H1 (cell line): ENCODE measurements around the gene MMP17. TPM values are rescaled to one million over a fixed set of nuclear protein-coding genes. Genes with fewer than 3 reads are reported as not detected.

Source experiments
- CTCF ChIA-PET: fragments of 300-600 bp; sonication (Branson Sonifier 250); formaldehyde crosslinking; loops from one replicate; lab custom pipeline; 2021; ENCODE audit not compliant: partially characterized antibody; lab: Charles Lee
- POLR2A ChIA-PET: fragments of 300-600 bp; sonication (Branson Sonifier 250); formaldehyde crosslinking; loops from one replicate; lab custom pipeline; 2021; ENCODE audit warnings: inconsistent platforms; ENCODE audit not compliant: partially characterized antibody; lab: Charles Lee
- DNase-seq, 2 experiments: peaks; one replicate each; pipeline versions ENCODE4 v3.0.0 to v3.0.0-alpha.2; 2010 to 2022; ENCODE audit warnings: low spot score in 2 of 2, low read depth in 1 of 2, mixed read lengths in 1 of 2
- FAIRE-seq: peaks from 2 replicates; lab custom pipeline; 2011; peaks lifted over from hg19 to GRCh38; lab: Jason Lieb, UNC
- H2AFZ ChIP-seq: 2 replicates; pipeline ENCODE4 v1.8.1; 2012; ENCODE audit warnings: low read length, inconsistent platforms
- H2AK5ac ChIP-seq: 2 replicates; pipeline ENCODE4 v1.6.1; 2013; ENCODE audit warnings: low read depth, low read length
- H2BK120ac ChIP-seq: replicated peaks from 2 replicates; pipeline ENCODE3; 2013; ENCODE audit warnings: low read depth, low read length, inconsistent platforms
- H2BK12ac ChIP-seq: 2 replicates; pipeline ENCODE4 v1.6.1; 2013; ENCODE audit warnings: low read depth, low read length
- H2BK15ac ChIP-seq: 2 replicates; pipeline ENCODE4 v1.6.1; 2013; ENCODE audit warnings: low read length
- H2BK20ac ChIP-seq: 2 replicates; pipeline ENCODE4 v1.6.1; 2013; ENCODE audit warnings: low read length
- H2BK5ac ChIP-seq: 2 replicates; pipeline ENCODE4 v1.6.1; 2013; ENCODE audit warnings: low read depth, low read length
- H3K14ac ChIP-seq: 2 replicates; pipeline ENCODE4 v1.6.1; 2013; ENCODE audit warnings: inconsistent platforms; ENCODE audit not compliant: insufficient read length
- H3K18ac ChIP-seq: 2 replicates; pipeline ENCODE4 v1.6.1; 2013; ENCODE audit warnings: low read length; ENCODE audit errors: extremely low read depth
- H3K23ac ChIP-seq: 2 replicates; pipeline ENCODE4 v1.6.1; 2013; ENCODE audit warnings: inconsistent platforms; ENCODE audit not compliant: insufficient read length
- H3K23me2 ChIP-seq: 2 replicates; pipeline ENCODE4 v1.6.1; 2013; ENCODE audit warnings: low read depth, low read length
- H3K27ac ChIP-seq: 2 replicates; pipeline ENCODE4 v1.6.1; 2011; ENCODE audit warnings: low read depth, low read length, inconsistent platforms
- H3K27me3 ChIP-seq, 4 experiments: replicated peaks in 1 of 4; 1 replicate in 1 of 4; 2 replicates in 3 of 4; pipeline versions ENCODE4 v1.6.1 to v1.8.1; 2011 to 2013; ENCODE audit warnings: low read length in 3 of 4, mild to moderate bottlenecking in 3 of 4, inconsistent platforms in 2 of 4, mixed read lengths in 2 of 4, moderate library complexity in 1 of 4; ENCODE audit not compliant: control insufficient read depth in 3 of 4, insufficient read depth in 3 of 4; ENCODE audit errors: extremely low read depth in 1 of 4
- H3K36me3 ChIP-seq, 4 experiments: 2 replicates each; pipeline versions ENCODE4 v1.6.1 to v1.8.1; 2011 to 2013; ENCODE audit warnings: mild to moderate bottlenecking in 4 of 4, low read length in 3 of 4, moderate library complexity in 2 of 4, control low read depth in 1 of 4, inconsistent platforms in 1 of 4; ENCODE audit not compliant: insufficient read depth in 4 of 4, control insufficient read depth in 2 of 4
- H3K4ac ChIP-seq: replicated peaks from 2 replicates; pipeline ENCODE3; 2013; ENCODE audit warnings: low read length, low read depth, mixed read lengths, inconsistent platforms; ENCODE audit not compliant: insufficient read length
- H3K4me1 ChIP-seq, 4 experiments: replicated peaks in 1 of 4; 1 replicate in 1 of 4; 2 replicates in 3 of 4; pipeline versions ENCODE4 v1.6.1 to v1.8.1; 2011 to 2013; ENCODE audit warnings: low read length in 3 of 4, inconsistent platforms in 2 of 4, mixed read lengths in 1 of 4; ENCODE audit not compliant: insufficient read depth in 4 of 4, control insufficient read depth in 3 of 4
- H3K4me2 ChIP-seq, 2 experiments: 2 replicates each; pipeline versions ENCODE4 v1.6.1 to v1.8.1; 2011 to 2013; ENCODE audit warnings: low read depth in 2 of 2, low read length in 2 of 2, control low read depth in 1 of 2, inconsistent platforms in 1 of 2, mild to moderate bottlenecking in 1 of 2; ENCODE audit not compliant: insufficient read depth in 1 of 2
- H3K4me3 ChIP-seq, 4 experiments: fragments of 200-600, 300-600 bp in 1 of 4; sonication (generic), shearing (Covaris generic), sonication (Bioruptor Twin) in 1 of 4; 2 replicates each; pipeline versions ENCODE4 v1.5.1 to v1.8.1; 2011 to 2016; ENCODE audit warnings: low read length in 4 of 4, low read depth in 3 of 4, control low read depth in 2 of 4, inconsistent platforms in 2 of 4, mild to moderate bottlenecking in 2 of 4, mixed read lengths in 1 of 4, moderate library complexity in 1 of 4; ENCODE audit not compliant: insufficient read depth in 2 of 4; ENCODE audit errors: extremely low read depth in 1 of 4
- H3K56ac ChIP-seq: replicated peaks from 2 replicates; pipeline ENCODE3; 2013; ENCODE audit warnings: low read depth, mild to moderate bottlenecking, mixed read lengths, low read length, inconsistent platforms; ENCODE audit not compliant: insufficient read length
- H3K79me1 ChIP-seq: 2 replicates; pipeline ENCODE4 v1.6.1; 2013; ENCODE audit warnings: low read depth, low read length, control low read depth
- H3K79me2 ChIP-seq, 2 experiments: 2 replicates each; pipeline versions ENCODE4 v1.6.1 to v1.8.1; 2012 to 2013; ENCODE audit warnings: low read length in 2 of 2, mild to moderate bottlenecking in 2 of 2, inconsistent platforms in 1 of 2; ENCODE audit not compliant: insufficient read depth in 2 of 2, control insufficient read depth in 1 of 2
- H3K9ac ChIP-seq, 4 experiments: replicated peaks in 1 of 4; 1 replicate in 1 of 4; 2 replicates in 3 of 4; pipeline versions ENCODE4 v1.6.1 to v1.8.1; 2011 to 2013; ENCODE audit warnings: low read depth in 3 of 4, low read length in 3 of 4, control low read depth in 2 of 4, mild to moderate bottlenecking in 2 of 4, moderate library complexity in 2 of 4, inconsistent platforms in 1 of 4; ENCODE audit errors: extremely low read depth in 1 of 4
- H3K9me3 ChIP-seq, 2 experiments: 2 replicates each; pipeline versions ENCODE4 v1.6.1 to v1.8.1; 2012 to 2013; ENCODE audit warnings: mild to moderate bottlenecking in 2 of 2, moderate library complexity in 2 of 2, control low read depth in 1 of 2, inconsistent platforms in 1 of 2, low read depth in 1 of 2, low read length in 1 of 2, mixed read lengths in 1 of 2; ENCODE audit not compliant: insufficient read depth in 2 of 2
- H4K20me1 ChIP-seq, 2 experiments: replicated peaks in 1 of 2; 2 replicates each; pipeline versions ENCODE3 to v1.8.1; 2011 to 2013; ENCODE audit warnings: inconsistent platforms in 2 of 2, low read length in 2 of 2, mild to moderate bottlenecking in 1 of 2; ENCODE audit not compliant: insufficient read depth in 2 of 2, control insufficient read depth in 1 of 2
- H4K5ac ChIP-seq: 2 replicates; pipeline ENCODE4 v1.6.1; 2013; ENCODE audit warnings: low read length, low read depth, mixed read lengths, inconsistent platforms; ENCODE audit not compliant: insufficient read length
- H4K8ac ChIP-seq: 2 replicates; pipeline ENCODE4 v1.8.0; 2013; ENCODE audit warnings: mild to moderate bottlenecking, moderate library complexity, low read length, inconsistent platforms; ENCODE audit not compliant: insufficient read depth; ENCODE audit errors: extremely low read depth
- H4K91ac ChIP-seq: replicated peaks from 2 replicates; pipeline ENCODE3; 2013; ENCODE audit warnings: low read length, mixed read lengths, inconsistent platforms; ENCODE audit not compliant: insufficient read length
- EZH2 ChIP-seq: fragments of 200-600 bp; sonication (generic); IDR thresholded peaks from 2 replicates; pipeline ENCODE4 v1.7.1; 2012; ENCODE audit warnings: low read depth, mild to moderate bottlenecking, moderate library complexity, low read length, inconsistent platforms; ENCODE audit not compliant: severe bottlenecking
- GABPA ChIP-seq: IDR thresholded peaks from 2 replicates; pipeline ENCODE4 v1.6.1; 2011; ENCODE audit warnings: mild to moderate bottlenecking, low read length, moderate library complexity, borderline replicate concordance; ENCODE audit not compliant: insufficient read depth
- HDAC6 ChIP-seq: IDR thresholded peaks from one replicate; pipeline ENCODE4 v1.7.1; 2012; ENCODE audit warnings: low read depth, mild to moderate bottlenecking, inconsistent platforms, low read length, moderate library complexity
- JUND ChIP-seq: IDR thresholded peaks from 2 replicates; pipeline ENCODE4 v1.6.1; 2011; ENCODE audit warnings: mild to moderate bottlenecking, improper control_type of control experiment, low read length
- POLR2A ChIP-seq, 2 experiments: IDR thresholded peaks; 1 replicate in 1 of 2; 2 replicates in 1 of 2; pipeline ENCODE4 v1.6.1; 2011; ENCODE audit warnings: low read depth in 2 of 2, low read length in 2 of 2, mild to moderate bottlenecking in 2 of 2; ENCODE audit errors: control extremely low read depth in 1 of 2
- YY1 ChIP-seq: IDR thresholded peaks from 2 replicates; pipeline ENCODE4 v1.6.1; 2011; ENCODE audit warnings: low read depth, mild to moderate bottlenecking, low read length
- WGBS, 2 experiments: shearing (Covaris generic) in 1 of 2; methylation state at CpG; one replicate each; pipeline versions ENCODE4 v1.1.6 to v1.1.7; 2013 to 2015; ENCODE audit warnings: low lambda C conversion rate in 2 of 2, mixed read lengths in 2 of 2, inconsistent platforms in 1 of 2, low coverage in 1 of 2, missing lambda C conversion rate in 1 of 2; ENCODE audit not compliant: insufficient replicate concordance in 2 of 2, insufficient coverage in 1 of 2, insufficient read length in 1 of 2; ENCODE audit errors: extremely low coverage in 1 of 2, missing lambda C conversion rate in 1 of 2; 5-methylcytosine and 5-hydroxymethylcytosine counted together
- polyA plus RNA-seq, 7 experiments: library from polyadenylated mRNA; depleted of rRNA in 3 of 7; stranded (reverse) in 5 of 7; unstranded in 2 of 7; fragments of >200 nt in 5 of 7; fragments of 200-250 nt in 2 of 7; gene quantifications; 1 replicate in 5 of 7; 2 replicates in 1 of 7; 4 replicates in 1 of 7; pipeline versions ENCODE4 v1.2.1 to v1.2.3, GENCODE V29; 2011 to 2013; ENCODE audit warnings: missing spikeins in 2 of 7, mixed read lengths in 2 of 7
- total RNA-seq: library from RNA; stranded (reverse); fragmentation: NEBNext Ultra II Directional; extraction: Animal tissue kit (Norgen Biotek cat#: 25700); gene quantifications from 2 replicates; pipeline ENCODE4 v1.2.1, GENCODE V29; 2021

Gene MMP17
- total and polyA plus RNA-seq, 2 of the 8 experiments (the other 6 are each of a cell fraction or from before 2014, with no cell fraction given), result 41.3 to 53.8 TPM

- Histone ChIP-seq H3K56ac (no peak overlapping the region), H3K36me3 (peaks cover 0 to 3% (median 0%) of the 10 kb centered on the region in 4 experiments; a peak in 3 of 8 replicates), H2AFZ (no peak overlapping the region), H3K23me2 (no peaks in the 10 kb centered on the region), H3K4me1 (peaks cover 0 to 2% (median 0%) of the 10 kb centered on the region in 4 experiments; a peak in 1 of 7 replicates), H3K18ac (no peak overlapping the region), H4K91ac (no peak overlapping the region), H4K5ac (no peak overlapping the region), H3K79me1 (no peaks in the 10 kb centered on the region), H3K79me2 (no peaks in the 10 kb centered on the region), H3K9me3 (no peaks in the 10 kb centered on the region; a peak in 1 of 4 replicates), H3K4ac (no peak overlapping the region), H3K14ac (no peak overlapping the region), H4K20me1 (no peaks in the 10 kb centered on the region), H2BK120ac (no peak overlapping the region), H3K4me3 (no peak overlapping the region), H3K9ac (no peak overlapping the region), H2BK20ac (no peak overlapping the region), H4K8ac (no peak overlapping the region), H3K27me3 (no peaks in the 10 kb centered on the region), H2BK15ac (no peak overlapping the region), H3K4me2 (no peak overlapping the region), H3K27ac (no peak overlapping the region), H2BK5ac (no peak overlapping the region), H2BK12ac (no peak overlapping the region), H2AK5ac (no peak overlapping the region), H3K23ac (no peak overlapping the region)
- FAIRE-seq (no peak), DNase-seq (no peak)
- POLR2A ChIA-PET, result interaction anchor here (1.2 kb wide), 1 partner anchor 9 kb away, joined by 3 read pairs; no protein-coding TSS in a partner anchor
- CTCF ChIA-PET, result interaction anchor here (1.0 to 1.3 kb wide), 4 partner anchors 9 to 31 kb away, joined by 3 to 7 read pairs (median 3); no protein-coding TSS in a partner anchor
- 72% methylated on average over 5 of the region's 5 CpGs; no CpG with 5 or more reads in 1 of the 2 experiments for WGBS, 2 experiments
- no peak for TF ChIP-seq HDAC6
- TF ChIP-seq YY1, result no peak
- TF ChIP-seq GABPA, result no peak
- no peak for TF ChIP-seq POLR2A (IDR thresholded peaks at IDR 0.05; ENCODE audit: control extremely low read depth in 1 of 2, low read depth in 2 of 2, low read length in 2 of 2)
- no peak for TF ChIP-seq JUND
- TF ChIP-seq EZH2, result no peak
Measured at GRCh38 chr12:131805421-131805820, 22.8 kb upstream of the MMP17 start.
